Frontal cortex (tissue), 4 donors: ENCODE results near the gene CEP120. TPM values are rescaled to one million over a fixed set of nuclear protein-coding genes. Genes with fewer than 3 reads are reported as not detected.
"Not testable (repeated sequence)": the region's sequence is repeated elsewhere in the genome, so short reads cannot be mapped to it uniquely, and the experiment has no call there.

Experiments
- DNase-seq, 2 donors: peaks; one replicate each; pipeline ENCODE4 v3.0.0; 2012; ENCODE audit warnings: low spot score in 2 of 2
- FAIRE-seq: peaks from 2 replicates; lab custom pipeline; 2012; peaks lifted over from hg19 to GRCh38; lab: Jason Lieb, UNC
- total RNA-seq: library from RNA; depleted of rRNA; stranded (reverse); fragments of >200 nt; gene quantifications from one replicate; pipeline ENCODE4 v1.2.3, GENCODE V29; 2014
- donor health status: control.
- donor health status: control.
- donor health status: control.

Gene CEP120
- total RNA-seq, result 52.6 TPM

GRCh38 chr5:123423278-123424149, at the start of gene CEP120:
Gene CEP120 (minus strand): TSS chr5:123423403. CDS start chr5:123422998, 405 bp downstream.
- FAIRE-seq (peak; percentile 49), DNase-seq (peak; percentile 93 to 95)

GRCh38 chr5:123472150-123472924, 49.1 kb upstream of the CEP120 start:
- DNase-seq, result no peak

GRCh38 chr5:123471385-123471784, 48.2 kb upstream of the CEP120 start:
- FAIRE-seq (no peak), DNase-seq (no peak)

More at GRCh38 chr5:123472150-123472924, 49.1 kb upstream of the CEP120 start:
- no peak for FAIRE-seq

GRCh38 chr5:123466839-123467238, 43.6 kb upstream of the CEP120 start:
- FAIRE-seq, DNase-seq: not testable (repeated sequence)

- FAIRE-seq (no peak), DNase-seq (no peak)
Measured at GRCh38 chr5:123460296-123460729, 37.1 kb upstream of the CEP120 start.

GRCh38 chr5:123458994-123459393, 35.8 kb upstream of the CEP120 start:
- DNase-seq, FAIRE-seq: not testable (repeated sequence)

GRCh38 chr5:123456242-123456641, 33.0 kb upstream of the CEP120 start:
- DNase-seq (no peak), FAIRE-seq (no peak)

- FAIRE-seq (no peak), DNase-seq (no peak)
Measured at GRCh38 chr5:123455640-123456039, 32.4 kb upstream of the CEP120 start.

- FAIRE-seq (no peak), DNase-seq (no peak)
Measured at GRCh38 chr5:123455095-123455494, 31.9 kb upstream of the CEP120 start.

GRCh38 chr5:123454259-123454911, 31.2 kb upstream of the CEP120 start:
- DNase-seq (no peak), FAIRE-seq (no peak)

- FAIRE-seq, result no peak
- no peak for DNase-seq
Measured at GRCh38 chr5:123452401-123452800, 29.2 kb upstream of the CEP120 start.

GRCh38 chr5:123451047-123451446, 27.8 kb upstream of the CEP120 start:
- DNase-seq (no peak), FAIRE-seq (no peak)

GRCh38 chr5:123450640-123451039, 27.4 kb upstream of the CEP120 start:
- DNase-seq, result no peak
- FAIRE-seq, result no peak

- no peak for FAIRE-seq
- DNase-seq, result no peak
Measured at GRCh38 chr5:123450114-123450513, 26.9 kb upstream of the CEP120 start.

GRCh38 chr5:123449424-123449974, 26.3 kb upstream of the CEP120 start:
- DNase-seq, result no peak
- FAIRE-seq, result no peak

- no peak for FAIRE-seq
Measured at GRCh38 chr5:123448743-123449142, 25.5 kb upstream of the CEP120 start.

GRCh38 chr5:123448017-123448617, 24.9 kb upstream of the CEP120 start:
- DNase-seq, result no peak
- no peak for FAIRE-seq

More at GRCh38 chr5:123448743-123449142, 25.5 kb upstream of the CEP120 start:
- no peak for DNase-seq

GRCh38 chr5:123444016-123444415, 20.8 kb upstream of the CEP120 start:
- DNase-seq (no peak), FAIRE-seq (no peak)

GRCh38 chr5:123441408-123441807, 18.2 kb upstream of the CEP120 start:
- no peak for FAIRE-seq
- no peak for DNase-seq
